Measurements from ENCODE around the gene POLR3E. TPM values are rescaled to one million over a fixed set of nuclear protein-coding genes. Genes with fewer than 3 reads are reported as not detected.

Gene POLR3E
- total RNA-seq, 2 experiments from 2014 or later = 74.5 to 107 TPM

DNA sequence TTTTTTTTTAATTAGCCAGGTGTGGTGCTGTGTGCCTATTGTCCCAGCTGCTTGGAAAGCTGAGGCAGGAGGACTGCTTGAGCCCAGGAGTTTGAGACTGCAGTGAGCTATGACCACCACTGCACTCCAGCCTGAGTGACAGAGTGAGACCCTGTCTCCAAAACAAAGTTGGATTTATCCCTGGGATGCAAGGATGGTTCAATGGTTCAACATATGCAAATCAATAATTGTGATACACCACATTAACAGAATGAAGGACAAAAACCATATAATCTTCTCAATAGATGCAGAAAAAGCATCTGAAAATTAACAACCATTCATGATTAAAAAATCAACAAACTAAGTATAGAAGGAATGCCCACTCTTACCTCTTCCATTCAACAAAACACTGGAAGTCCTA lies 43.7 kb downstream of the POLR3E start:
- no peaks in the 10 kb centered on the region for H4K20me1 ChIP-seq (ENCODE audit: insufficient read depth, low read length)
- no peak for TF ChIP-seq EZH2phosphoT487 (IDR thresholded peaks at IDR 0.05; ENCODE audit: borderline replicate concordance, low read depth, low read length)
- TF ChIP-seq, protein P1, sequence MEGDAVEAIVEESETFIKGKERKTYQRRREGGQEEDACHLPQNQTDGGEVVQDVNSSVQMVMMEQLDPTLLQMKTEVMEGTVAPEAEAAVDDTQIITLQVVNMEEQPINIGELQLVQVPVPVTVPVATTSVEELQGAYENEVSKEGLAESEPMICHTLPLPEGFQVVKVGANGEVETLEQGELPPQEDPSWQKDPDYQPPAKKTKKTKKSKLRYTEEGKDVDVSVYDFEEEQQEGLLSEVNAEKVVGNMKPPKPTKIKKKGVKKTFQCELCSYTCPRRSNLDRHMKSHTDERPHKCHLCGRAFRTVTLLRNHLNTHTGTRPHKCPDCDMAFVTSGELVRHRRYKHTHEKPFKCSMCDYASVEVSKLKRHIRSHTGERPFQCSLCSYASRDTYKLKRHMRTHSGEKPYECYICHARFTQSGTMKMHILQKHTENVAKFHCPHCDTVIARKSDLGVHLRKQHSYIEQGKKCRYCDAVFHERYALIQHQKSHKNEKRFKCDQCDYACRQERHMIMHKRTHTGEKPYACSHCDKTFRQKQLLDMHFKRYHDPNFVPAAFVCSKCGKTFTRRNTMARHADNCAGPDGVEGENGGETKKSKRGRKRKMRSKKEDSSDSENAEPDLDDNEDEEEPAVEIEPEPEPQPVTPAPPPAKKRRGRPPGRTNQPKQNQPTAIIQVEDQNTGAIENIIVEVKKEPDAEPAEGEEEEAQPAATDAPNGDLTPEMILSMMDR (conservative IDR thresholded peaks at IDR 0.05; ENCODE audit: low read length) = no peak
- no peak overlapping the region for H3K4me2 ChIP-seq (ENCODE audit: low read length)
- ChIA-PET POLR2A (no interaction called here), CTCF (ENCODE audit: unreplicated experiment) (no interaction called here)
- DNase-seq (ENCODE audit: low spot score) = no peak
- H3K9me2 ChIP-seq (ENCODE audit: insufficient read depth, low read length) = no peaks in the 10 kb centered on the region
- H3K4me1 ChIP-seq (ENCODE audit: insufficient read depth, low read length, poor library complexity, severe bottlenecking) = no peaks in the 10 kb centered on the region
- no peak overlapping the region for H2AFZ ChIP-seq (ENCODE audit: low read length)
- H3K36me3 ChIP-seq (ENCODE audit: insufficient read depth, low read length) = peaks cover 64% of the 10 kb centered on the region
- H3K4me3 ChIP-seq (ENCODE audit: low read depth, low read length, poor library complexity, severe bottlenecking) = no peak overlapping the region
- intact Hi-C loops (cut with micrococcal nuclease; ENCODE audit: unreplicated experiment) = no loop called here
- H3K79me2 ChIP-seq (ENCODE audit: insufficient read depth, low read depth, low read length) = no peaks in the 10 kb centered on the region
- peaks cover 24% of the 10 kb centered on the region for H3K9me3 ChIP-seq (ENCODE audit: low read length)
- H3K27ac ChIP-seq (ENCODE audit: low read depth, low read length, poor library complexity, severe bottlenecking) = no peak overlapping the region
- BruUV-seq (replicated peaks) = no TSS peak

DNA sequence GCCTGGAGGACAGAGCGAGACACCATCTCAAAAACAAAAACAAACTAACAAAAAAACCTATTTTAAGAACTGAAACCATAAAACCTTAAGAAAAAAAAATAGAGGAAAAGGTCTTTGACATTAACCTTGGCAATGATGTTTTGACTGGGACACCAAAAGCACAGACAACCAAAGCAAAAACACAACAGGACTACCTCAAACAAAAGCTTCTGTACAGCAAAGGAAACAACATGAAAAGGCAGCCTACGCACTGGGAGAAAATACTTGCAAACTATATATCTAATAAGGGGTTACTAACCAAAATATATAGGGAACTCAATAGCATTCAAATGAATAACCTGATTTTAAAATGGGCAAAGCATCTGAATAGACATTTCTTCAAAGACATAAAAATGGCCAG lies 44.9 kb downstream of the POLR3E start:
- TF ChIP-seq EZH2phosphoT487 (IDR thresholded peaks at IDR 0.05; ENCODE audit: borderline replicate concordance, low read depth, low read length) = no peak
- TF ChIP-seq, protein P1 (conservative IDR thresholded peaks at IDR 0.05; ENCODE audit: low read length) = no peak
- Histone ChIP-seq H3K9me2 (ENCODE audit: insufficient read depth, low read length) (no peaks in the 10 kb centered on the region), H3K4me3 (ENCODE audit: low read depth, low read length, poor library complexity, severe bottlenecking) (no peak overlapping the region), H3K9me3 (ENCODE audit: low read length) (peaks cover 13% of the 10 kb centered on the region), H3K4me1 (ENCODE audit: insufficient read depth, low read length, poor library complexity, severe bottlenecking) (no peaks in the 10 kb centered on the region), H3K79me2 (ENCODE audit: insufficient read depth, low read depth, low read length) (no peaks in the 10 kb centered on the region), H4K20me1 (ENCODE audit: insufficient read depth, low read length) (no peaks in the 10 kb centered on the region), H3K27ac (ENCODE audit: low read depth, low read length, poor library complexity, severe bottlenecking) (no peak overlapping the region), H3K36me3 (ENCODE audit: insufficient read depth, low read length) (peaks cover 64% of the 10 kb centered on the region), H2AFZ (ENCODE audit: low read length) (no peak overlapping the region), H3K4me2 (ENCODE audit: low read length) (no peak overlapping the region)
- DNase-seq (ENCODE audit: low spot score) = no peak
- ChIA-PET CTCF (ENCODE audit: unreplicated experiment) (no interaction called here), POLR2A (no interaction called here)
- BruUV-seq (replicated peaks) = no TSS peak
- intact Hi-C loops (cut with micrococcal nuclease; ENCODE audit: unreplicated experiment) = no loop called here

DNA sequence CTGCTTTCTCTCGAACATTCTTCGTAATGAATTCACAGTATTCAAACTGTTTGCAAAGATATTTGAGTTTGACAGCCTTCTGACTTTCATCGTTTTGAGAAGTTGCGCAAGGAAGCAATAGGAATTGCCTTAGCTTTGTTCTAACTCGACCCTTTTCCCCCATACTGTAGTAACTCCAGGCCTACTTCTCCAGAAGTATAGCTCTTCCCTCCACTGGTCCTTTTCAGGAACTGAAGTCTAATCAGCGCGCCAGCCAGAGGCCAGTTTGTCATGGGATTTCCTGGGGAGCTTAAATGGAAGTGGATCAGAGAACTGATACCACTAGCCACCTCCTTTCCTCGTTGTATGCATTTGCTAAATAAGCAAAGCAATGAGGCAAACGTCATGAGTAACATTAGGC lies 49.3 kb downstream of the POLR3E start:
- Histone ChIP-seq H3K4me1 (ENCODE audit: insufficient read depth, low read length, poor library complexity, severe bottlenecking) (no peaks in the 10 kb centered on the region), H3K36me3 (ENCODE audit: insufficient read depth, low read length) (peaks cover 93% of the 10 kb centered on the region), H3K4me3 (ENCODE audit: low read depth, low read length, poor library complexity, severe bottlenecking) (no peak overlapping the region), H4K20me1 (ENCODE audit: insufficient read depth, low read length) (no peaks in the 10 kb centered on the region), H3K4me2 (ENCODE audit: low read length) (no peak overlapping the region), H3K27ac (ENCODE audit: low read depth, low read length, poor library complexity, severe bottlenecking) (no peak overlapping the region), H2AFZ (ENCODE audit: low read length) (no peak overlapping the region), H3K9me3 (ENCODE audit: low read length) (no peaks in the 10 kb centered on the region), H3K79me2 (ENCODE audit: insufficient read depth, low read depth, low read length) (peaks cover 3% of the 10 kb centered on the region; the same call in 1 of the 2 replicates), H3K9me2 (ENCODE audit: insufficient read depth, low read length) (no peaks in the 10 kb centered on the region)
- BruUV-seq (replicated peaks) = no TSS peak
- no peak for TF ChIP-seq EZH2phosphoT487 (IDR thresholded peaks at IDR 0.05; ENCODE audit: borderline replicate concordance, low read depth, low read length)
- TF ChIP-seq, protein P1 (conservative IDR thresholded peaks at IDR 0.05; ENCODE audit: low read length) = no peak
- POLR2A ChIA-PET = interaction anchor here (1.4 to 1.7 kb wide), 3 partner anchors 9 to 15 kb away, joined by 3 to 6 read pairs (median 5); no protein-coding TSS in a partner anchor
- no peak for DNase-seq (ENCODE audit: low spot score)
- intact Hi-C loops (cut with micrococcal nuclease; ENCODE audit: unreplicated experiment) = no loop called here
- CTCF ChIA-PET (ENCODE audit: unreplicated experiment) = no interaction called here

All from OCI-LY7 (cell line).